GM19025 (cell line): ENCODE data around the gene CAPS.

Experiments
- ATAC-seq: cut with Tn5 transposase; IDR thresholded peaks from one replicate; pipeline ENCODE4 v1.9.1; 2021; ENCODE audit warnings: mild to moderate bottlenecking, low read depth, moderate library complexity; ENCODE audit not compliant: unreplicated experiment

CAPS gene

GRCh38 chr19:5932609-5933262, 18.7 kb downstream of the CAPS start:
- no peak for ATAC-seq

- ATAC-seq: no peak
These were observed 19.5 kb downstream of the CAPS start for GRCh38 chr19:5933391-5934068.

- no peak for ATAC-seq
These were observed 20.0 kb downstream of the CAPS start for GRCh38 chr19:5934069-5934401.

DNA sequence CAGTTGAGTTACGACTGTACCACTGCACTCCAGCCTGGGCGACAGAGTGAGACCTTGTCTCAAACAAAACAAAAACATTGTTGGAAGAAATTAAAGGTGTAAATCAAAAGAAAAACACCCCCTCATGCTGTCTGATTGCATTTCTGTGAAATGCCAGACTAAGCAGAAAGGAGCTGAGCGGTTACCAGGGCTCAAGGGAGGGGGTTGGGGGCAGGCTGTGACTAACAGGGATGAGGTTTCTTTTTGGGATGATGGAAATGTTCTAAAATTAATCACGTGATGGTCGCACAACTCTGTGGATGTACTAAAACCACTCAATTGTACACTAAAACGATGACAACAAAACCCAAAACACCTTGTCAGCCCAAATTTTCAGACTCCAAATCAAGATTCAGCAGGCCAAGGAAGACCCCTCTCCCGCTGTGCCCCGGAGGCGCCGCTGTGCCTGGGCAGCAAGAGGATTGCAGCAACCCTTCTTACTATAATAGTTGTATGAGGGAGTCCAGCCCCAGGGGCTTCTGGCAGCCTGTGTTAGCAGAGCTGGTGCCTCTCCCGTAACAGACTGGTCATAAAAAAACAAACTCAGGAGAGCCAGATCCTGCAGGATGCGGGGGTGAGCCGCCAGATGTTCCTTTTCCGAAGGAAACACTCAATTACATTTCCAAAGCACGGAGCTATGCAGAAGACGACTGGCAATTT, 20.9 kb downstream of the CAPS start:
- no peak for ATAC-seq

GRCh38 chr19:5935473-5936291, 21.6 kb downstream of the CAPS start:
- ATAC-seq: no peak

- no peak for ATAC-seq
These were observed 22.2 kb downstream of the CAPS start for GRCh38 chr19:5936292-5936592.

- ATAC-seq: no peak
These were observed 23.5 kb downstream of the CAPS start for GRCh38 chr19:5937550-5937949.

DNA sequence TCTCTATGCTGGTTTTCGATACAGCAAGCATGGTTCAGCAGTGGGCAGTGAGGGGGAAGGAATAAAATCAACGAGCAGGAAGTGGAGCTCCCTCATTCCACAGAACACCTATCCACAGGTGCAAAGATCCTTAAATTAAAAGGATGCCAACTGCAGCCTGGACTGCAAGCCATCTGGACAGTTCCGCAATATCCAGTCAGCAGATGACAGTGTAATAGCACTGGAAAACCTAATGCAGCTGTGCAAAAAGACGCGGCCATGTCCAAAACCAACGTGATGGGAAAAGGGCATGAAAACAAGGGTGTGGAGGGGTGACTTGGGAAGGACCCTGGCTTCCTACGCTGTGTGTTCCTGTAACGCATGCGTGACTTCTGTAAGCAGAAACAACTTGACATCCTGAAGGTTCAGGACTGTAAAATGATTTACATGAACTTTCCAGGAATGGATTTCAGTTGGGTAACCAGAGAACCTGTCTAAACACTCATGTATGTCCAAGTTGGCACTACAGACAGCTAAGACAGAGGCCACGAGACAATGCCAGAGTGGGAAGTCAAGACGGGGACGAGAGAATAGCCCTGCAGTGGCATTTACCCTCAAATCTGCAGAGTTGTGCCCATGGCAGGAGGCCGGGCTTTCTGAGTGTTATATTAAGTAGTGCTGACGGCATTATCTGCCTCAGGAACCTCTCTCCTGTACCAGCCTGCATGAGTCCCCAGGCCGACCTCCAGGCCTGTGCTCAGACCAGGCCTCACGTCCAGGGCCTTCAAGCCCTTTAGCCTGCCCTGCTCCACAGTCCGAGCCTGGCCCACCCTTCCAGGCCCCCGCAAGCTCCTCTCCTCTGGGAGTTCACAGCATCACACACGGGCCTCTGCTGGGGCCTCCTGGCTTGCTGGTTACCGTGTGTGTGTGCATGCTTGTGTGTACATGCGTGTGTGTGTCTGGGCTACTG, 26.5 kb downstream of the CAPS start:
- ATAC-seq: no peak

DNA sequence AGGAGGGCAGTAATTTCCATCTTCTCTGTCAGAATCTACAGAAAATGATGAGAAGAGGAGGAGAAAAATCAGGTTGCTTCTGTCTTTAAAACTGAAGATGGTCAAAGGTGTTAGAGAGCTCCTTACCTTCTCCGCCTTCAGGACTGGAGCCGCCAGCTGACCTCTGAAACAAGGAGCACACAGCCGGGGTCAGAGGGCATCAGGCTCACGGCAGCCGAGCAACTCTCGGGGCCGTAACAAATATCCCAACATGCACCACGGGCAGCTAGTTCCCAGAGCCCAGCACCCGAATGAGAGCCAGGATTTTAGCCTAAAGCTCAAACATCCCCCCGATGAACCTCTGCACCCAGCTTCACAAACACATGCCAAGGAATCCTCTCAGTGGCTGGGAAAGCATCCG, 27.6 kb downstream of the CAPS start:
- no peak for ATAC-seq

- ATAC-seq: no peak
These were observed 29.0 kb downstream of the CAPS start for GRCh38 chr19:5943045-5943444.

GRCh38 chr19:5943623-5944022, 29.6 kb downstream of the CAPS start:
- ATAC-seq: no peak

- no peak for ATAC-seq
These were observed 33.4 kb downstream of the CAPS start for GRCh38 chr19:5947435-5947834.

GRCh38 chr19:5948752-5949564, 34.9 kb downstream of the CAPS start:
- ATAC-seq: no peak

GRCh38 chr19:5949792-5950305, 35.8 kb downstream of the CAPS start:
- ATAC-seq: no peak

DNA sequence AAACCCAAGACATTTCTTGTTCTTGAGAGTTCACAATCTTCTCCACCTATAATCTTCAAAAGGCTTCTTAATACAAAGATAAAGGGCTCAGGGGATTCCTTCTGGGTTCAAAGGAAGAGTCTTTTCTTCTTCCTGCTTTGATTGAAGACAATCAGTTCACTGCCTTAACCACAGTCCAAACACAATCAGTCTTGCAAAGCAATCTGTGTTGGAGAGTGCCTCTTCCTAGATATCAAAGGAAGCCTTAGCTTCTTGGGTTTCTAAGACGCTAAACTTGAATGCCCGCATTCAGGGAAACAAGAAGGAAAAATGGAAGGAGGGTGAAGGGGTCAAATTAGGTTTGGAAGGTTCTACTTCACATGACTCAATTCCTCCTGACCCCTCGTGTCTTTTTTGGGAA, 36.7 kb downstream of the CAPS start:
- ATAC-seq: no peak

- ATAC-seq: no peak
These were observed 37.3 kb downstream of the CAPS start for GRCh38 chr19:5951338-5951861.

DNA sequence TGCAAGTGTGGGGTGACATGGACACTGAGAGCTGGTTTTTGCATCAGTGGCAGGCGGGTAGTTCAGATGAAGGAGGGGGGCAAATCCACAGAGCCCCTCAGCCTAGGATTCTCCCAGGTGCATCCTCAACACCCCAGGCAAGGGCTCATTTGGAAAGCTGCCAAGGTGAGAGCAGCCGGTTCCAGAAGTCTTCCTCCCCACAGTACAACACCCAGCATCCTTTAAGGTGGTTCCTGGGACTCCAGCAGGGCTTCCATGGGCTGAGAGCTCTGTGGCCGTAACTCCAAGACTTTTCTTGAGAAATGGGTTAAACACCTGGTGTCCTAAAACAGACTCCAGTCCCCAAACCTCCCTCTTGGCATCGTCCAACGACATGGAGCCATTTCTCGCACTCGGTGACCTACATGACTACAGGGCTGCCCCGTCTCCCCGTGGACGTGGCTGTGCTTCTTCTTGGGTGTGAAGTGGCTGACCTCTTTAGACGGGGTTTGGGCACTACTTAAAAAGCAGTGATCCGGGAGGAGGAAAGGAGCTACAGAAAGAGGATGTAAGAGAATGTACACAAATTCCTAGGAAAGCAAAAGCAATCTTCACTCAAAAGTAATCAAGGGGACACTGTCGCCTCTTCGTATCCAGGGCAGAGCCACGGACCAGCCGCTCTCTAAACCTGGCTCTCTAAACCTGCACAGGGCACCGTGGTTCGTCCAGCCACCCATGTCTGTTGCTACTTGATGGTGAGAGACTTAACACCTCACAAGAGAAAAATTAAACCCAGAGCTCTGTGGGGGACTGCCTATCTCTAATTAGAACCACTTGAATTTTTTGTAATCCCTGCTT, 38.4 kb downstream of the CAPS start:
- ATAC-seq: no peak

DNA sequence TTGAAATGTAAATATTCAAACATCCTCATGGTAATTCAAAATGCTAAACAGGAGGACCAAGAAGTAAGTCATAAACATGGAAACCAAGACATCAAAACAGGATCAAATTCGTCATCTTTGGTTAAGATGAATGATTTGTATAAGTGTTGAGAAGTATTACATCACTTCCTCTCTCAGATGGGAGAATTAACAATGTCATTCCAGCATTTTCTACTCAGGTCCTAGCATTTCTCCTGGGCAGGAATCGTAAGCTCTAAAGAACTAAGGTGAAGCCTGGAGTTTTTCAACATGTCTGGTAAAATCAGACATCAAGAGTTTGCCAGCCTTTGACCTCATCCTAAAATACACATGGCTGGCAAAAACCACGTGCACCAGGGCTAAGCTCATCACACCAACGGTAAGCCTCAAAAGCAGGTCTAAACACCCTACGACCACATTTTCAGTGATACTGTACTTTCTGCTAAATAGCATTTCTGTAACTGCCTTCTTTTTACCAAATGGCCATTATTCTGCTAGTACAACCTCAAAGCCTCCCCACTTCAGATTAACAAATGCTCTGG, 39.1 kb downstream of the CAPS start:
- ATAC-seq: no peak
